Retina (tissue), 1 donor: ENCODE results near the gene RBMS3.
"Not testable (repeated sequence)": the region's sequence is repeated elsewhere in the genome, so short reads cannot be mapped to it uniquely, and the experiment has no call there.

Source experiments
- DNase-seq: peaks from one replicate; pipeline ENCODE4 v3.0.0-alpha.2; 2016

Gene RBMS3

GRCh38 chr3:29639578-29640290, 358.9 kb downstream of the RBMS3 start:
- no peak for DNase-seq

- peak; percentile 75 for DNase-seq
Observed at GRCh38 chr3:29642393-29643033, 361.6 kb downstream of the RBMS3 start.

- peak; percentile 79 for DNase-seq
Observed at GRCh38 chr3:29643034-29643425, 362.2 kb downstream of the RBMS3 start.

- no peak for DNase-seq
Observed at GRCh38 chr3:29644261-29644660, 363.4 kb downstream of the RBMS3 start.

GRCh38 chr3:29644956-29645636, 364.2 kb downstream of the RBMS3 start:
- DNase-seq, result no peak

- DNase-seq, result no peak
Observed at GRCh38 chr3:29646043-29646442, 365.2 kb downstream of the RBMS3 start.

GRCh38 chr3:29649815-29650547, 369.1 kb downstream of the RBMS3 start:
- DNase-seq, result no peak

- no peak for DNase-seq
Observed at GRCh38 chr3:29653680-29654079, 372.8 kb downstream of the RBMS3 start.

- DNase-seq, result no peak
Observed at GRCh38 chr3:29655015-29655747, 374.3 kb downstream of the RBMS3 start.

GRCh38 chr3:29665688-29666087, 384.8 kb downstream of the RBMS3 start:
- no peak for DNase-seq

GRCh38 chr3:29668233-29668632, 387.4 kb downstream of the RBMS3 start:
- no peak for DNase-seq

GRCh38 chr3:29668728-29669127, 387.9 kb downstream of the RBMS3 start:
- no peak for DNase-seq

- DNase-seq, result not testable (repeated sequence)
Observed at GRCh38 chr3:29670476-29670875, 389.6 kb downstream of the RBMS3 start.

GRCh38 chr3:29677421-29677820, 396.6 kb downstream of the RBMS3 start:
- no peak for DNase-seq

- DNase-seq, result no peak
Observed at GRCh38 chr3:29679944-29680343, 399.1 kb downstream of the RBMS3 start.

- DNase-seq, result no peak
Observed at GRCh38 chr3:29683018-29683993, 402.4 kb downstream of the RBMS3 start.

- no peak for DNase-seq
Observed at GRCh38 chr3:29686889-29687592, 406.2 kb downstream of the RBMS3 start.

- no peak for DNase-seq
Observed at GRCh38 chr3:29690686-29691353, 409.9 kb downstream of the RBMS3 start.

- no peak for DNase-seq
Observed at GRCh38 chr3:29693863-29694262, 413.0 kb downstream of the RBMS3 start.

GRCh38 chr3:29694331-29694730, 413.5 kb downstream of the RBMS3 start:
- DNase-seq, result no peak
